Smooth muscle cell (in vitro differentiated cells): ENCODE data around the gene CYP2C8. TPM values are rescaled to one million over a fixed set of nuclear protein-coding genes. Genes with fewer than 3 reads are reported as not detected.
"Not testable (repeated sequence)": the region's sequence is repeated elsewhere in the genome, so short reads cannot be mapped to it uniquely, and the experiment has no call there.

ENCODE experiments used
- DNase-seq: peaks from one replicate; lab custom pipeline; 2025; ENCODE audit not compliant: unreplicated experiment; lab: John Stamatoyannopoulos, UW
- H2AFZ ChIP-seq: fragments of 200-600 bp; sonication (generic); 2 replicates; pipeline ENCODE4 v1.6.0; 2016; ENCODE audit warnings: antibody characterized with exemption, low read depth, mild to moderate bottlenecking
- H3F3A ChIP-seq: fragments of 200-600 bp; sonication (generic); 2 replicates; pipeline ENCODE4 v1.6.0; 2017; ENCODE audit warnings: antibody characterized with exemption, low read depth
- H3K27ac ChIP-seq: fragments of 200-600 bp; sonication (generic); 2 replicates; pipeline ENCODE4 v1.5.1; 2016; ENCODE audit warnings: low read depth, mild to moderate bottlenecking
- H3K27me3 ChIP-seq: fragments of 200-600 bp; sonication (generic); 2 replicates; pipeline ENCODE4 v1.6.1; 2016; ENCODE audit warnings: low read depth, mild to moderate bottlenecking
- H3K36me3 ChIP-seq: fragments of 200-600 bp; sonication (generic); 2 replicates; pipeline ENCODE4 v1.5.1; 2016; ENCODE audit warnings: low read depth
- H3K4me1 ChIP-seq: fragments of 200-600 bp; sonication (generic); 2 replicates; pipeline ENCODE4 v1.5.1; 2016; ENCODE audit warnings: low read depth
- H3K4me2 ChIP-seq: fragments of 200-600 bp; sonication (generic); 2 replicates; pipeline ENCODE4 v1.6.0; 2016; ENCODE audit warnings: mild to moderate bottlenecking
- H3K4me3 ChIP-seq: fragments of 200-600 bp; sonication (generic); 2 replicates; pipeline ENCODE4 v1.5.1; 2016; ENCODE audit warnings: mild to moderate bottlenecking
- H3K79me2 ChIP-seq: fragments of 200-600 bp; sonication (generic); 2 replicates; pipeline ENCODE4 v1.6.0; 2016; ENCODE audit warnings: low read depth, mild to moderate bottlenecking
- H3K9ac ChIP-seq: fragments of 200-600 bp; sonication (generic); 2 replicates; pipeline ENCODE4 v1.6.0; 2016; ENCODE audit warnings: low read depth
- H3K9me3 ChIP-seq: fragments of 200-600 bp; sonication (generic); replicated peaks from 2 replicates; pipeline ENCODE4 v1.5.1; 2016; ENCODE audit warnings: low read depth
- H4K20me1 ChIP-seq: fragments of 200-600 bp; sonication (generic); 2 replicates; pipeline ENCODE4 v1.6.0; 2016; ENCODE audit warnings: low read depth
- WGBS: methylation state at CpG from one replicate; pipeline ENCODE4 v1.1.7; 2016; ENCODE audit warnings: low lambda C conversion rate; 5-methylcytosine and 5-hydroxymethylcytosine counted together
- polyA plus RNA-seq: library from polyadenylated mRNA; unstranded; fragments of >200 nt; fragmentation: Nextera tagmentation; extraction: Ambion mirVana; gene quantifications from 2 replicates; pipeline ENCODE4 v1.2.1, GENCODE V29; 2016
- total RNA-seq: library from RNA; depleted of rRNA; stranded (reverse); fragments of >200 nt; gene quantifications from 2 replicates; pipeline ENCODE4 v1.2.3, GENCODE V29; 2014
- TF ChIP-seq, protein P1 (sequence below): fragments of 200-600 bp; sonication (generic); IDR thresholded peaks from 2 replicates; pipeline ENCODE4 v1.5.1; 2017; ENCODE audit warnings: borderline replicate concordance, mild to moderate bottlenecking, antibody characterized with exemption; ENCODE audit not compliant: insufficient read depth, poor library complexity, severe bottlenecking

Gene CYP2C8
- total RNA-seq: 1.6 and 1.8 TPM in 2 replicates
- 0.65 TPM in 1 of 2 replicates, not detected in the other for polyA plus RNA-seq

GRCh38 chr10:95069286-95069685 is at the start of gene CYP2C8:
TSS of gene CYP2C8 (minus strand) at chr10:95069497. CDS start at chr10:95069402, 95 bp downstream.
- Histone ChIP-seq H3K27ac (no peak within 1 kb of the TSS), H3K27me3 (no peaks in the 10 kb centered on the region), H3K9ac (no peak within 1 kb of the TSS), H3K36me3 (no peaks in the 10 kb centered on the region), H3F3A (no peaks in the 10 kb centered on the region), H3K4me3 (no peak within 1 kb of the TSS), H3K9me3 (no peaks in the 10 kb centered on the region), H3K79me2 (no peaks in the 10 kb centered on the region), H3K4me2 (no peak within 1 kb of the TSS), H4K20me1 (no peaks in the 10 kb centered on the region), H2AFZ (no peak within 1 kb of the TSS), H3K4me1 (no peaks in the 10 kb centered on the region)
- no peak for DNase-seq
- TF ChIP-seq, protein P1, sequence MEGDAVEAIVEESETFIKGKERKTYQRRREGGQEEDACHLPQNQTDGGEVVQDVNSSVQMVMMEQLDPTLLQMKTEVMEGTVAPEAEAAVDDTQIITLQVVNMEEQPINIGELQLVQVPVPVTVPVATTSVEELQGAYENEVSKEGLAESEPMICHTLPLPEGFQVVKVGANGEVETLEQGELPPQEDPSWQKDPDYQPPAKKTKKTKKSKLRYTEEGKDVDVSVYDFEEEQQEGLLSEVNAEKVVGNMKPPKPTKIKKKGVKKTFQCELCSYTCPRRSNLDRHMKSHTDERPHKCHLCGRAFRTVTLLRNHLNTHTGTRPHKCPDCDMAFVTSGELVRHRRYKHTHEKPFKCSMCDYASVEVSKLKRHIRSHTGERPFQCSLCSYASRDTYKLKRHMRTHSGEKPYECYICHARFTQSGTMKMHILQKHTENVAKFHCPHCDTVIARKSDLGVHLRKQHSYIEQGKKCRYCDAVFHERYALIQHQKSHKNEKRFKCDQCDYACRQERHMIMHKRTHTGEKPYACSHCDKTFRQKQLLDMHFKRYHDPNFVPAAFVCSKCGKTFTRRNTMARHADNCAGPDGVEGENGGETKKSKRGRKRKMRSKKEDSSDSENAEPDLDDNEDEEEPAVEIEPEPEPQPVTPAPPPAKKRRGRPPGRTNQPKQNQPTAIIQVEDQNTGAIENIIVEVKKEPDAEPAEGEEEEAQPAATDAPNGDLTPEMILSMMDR: no peak

GRCh38 chr10:95116869-95117269 is 47.6 kb upstream of the CYP2C8 start:
- Histone ChIP-seq H3K27me3 (no peaks in the 10 kb centered on the region), H3K4me3 (no peak overlapping the region), H3K9ac (no peak overlapping the region), H3K4me2 (no peak overlapping the region), H3K36me3 (no peaks in the 10 kb centered on the region), H2AFZ (no peak overlapping the region), H3K4me1 (no peaks in the 10 kb centered on the region), H3K79me2 (no peaks in the 10 kb centered on the region), H3F3A (no peaks in the 10 kb centered on the region), H4K20me1 (no peaks in the 10 kb centered on the region), H3K9me3 (no peaks in the 10 kb centered on the region), H3K27ac (no peak overlapping the region)
- TF ChIP-seq, protein P1: no peak
- no peak for DNase-seq
- WGBS: 45% methylated on average over 2 of the region's 2 CpGs

DNA sequence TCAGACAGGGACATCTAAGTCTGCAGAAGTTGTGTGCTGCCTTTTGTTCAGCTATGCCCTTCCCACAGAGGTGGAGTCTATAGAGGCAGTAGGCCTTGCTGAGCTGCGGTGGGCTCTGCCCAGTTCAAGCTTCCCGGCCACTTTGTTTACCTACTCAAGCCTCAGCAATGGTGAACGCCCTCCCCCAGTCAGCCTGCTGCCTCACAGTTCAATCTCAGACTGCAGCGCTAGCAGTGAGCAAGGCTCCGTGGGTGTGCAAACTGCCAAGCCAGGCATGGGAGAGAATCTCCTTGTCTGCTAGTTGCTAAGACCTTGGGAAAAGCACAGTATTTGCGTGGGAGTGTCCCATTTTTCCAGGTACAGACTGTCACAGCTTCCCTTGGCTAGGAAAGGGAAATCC is 41.5 kb upstream of the CYP2C8 start:
- H3K79me2 ChIP-seq, H3K4me2 ChIP-seq, H3K27me3 ChIP-seq, H3K36me3 ChIP-seq, H3K27ac ChIP-seq, DNase-seq, H3K4me1 ChIP-seq, H3F3A ChIP-seq, H3K9me3 ChIP-seq, H3K9ac ChIP-seq, H4K20me1 ChIP-seq, H2AFZ ChIP-seq, H3K4me3 ChIP-seq: not testable (repeated sequence)
- 81% methylated on average over 6 of the region's 6 CpGs for WGBS

GRCh38 chr10:95097805-95098204 is 28.5 kb upstream of the CYP2C8 start:
- TF ChIP-seq, protein P1: no peak
- no peaks in the 10 kb centered on the region for H3K27me3 ChIP-seq
- DNase-seq: no peak
- H3K27ac ChIP-seq: no peak overlapping the region
- H3K4me3 ChIP-seq: no peak overlapping the region
- H3K4me1 ChIP-seq: no peaks in the 10 kb centered on the region
- H3K79me2 ChIP-seq: no peaks in the 10 kb centered on the region
- no peak overlapping the region for H3K9ac ChIP-seq
- H3K36me3 ChIP-seq: no peaks in the 10 kb centered on the region
- no peaks in the 10 kb centered on the region for H4K20me1 ChIP-seq
- WGBS: 72% methylated on average over 1 of the region's 1 CpG
- no peak overlapping the region for H3K4me2 ChIP-seq
- H2AFZ ChIP-seq: no peak overlapping the region
- no peaks in the 10 kb centered on the region for H3F3A ChIP-seq
- H3K9me3 ChIP-seq: no peaks in the 10 kb centered on the region
